Measurements from ENCODE around the gene GRIK4.

- TF ChIP-seq CTCF (conservative IDR thresholded peaks at IDR 0.05; ENCODE audit: low read length) (no peak), EZH2phosphoT487 (IDR thresholded peaks at IDR 0.05; ENCODE audit: borderline replicate concordance, low read depth, low read length) (no peak)
Observed at GRCh38 chr11:120712014-120712413, 200.5 kb downstream of the GRIK4 start.

All from OCI-LY7 (cell line).